DMS153 treated with DMSO at 0.1 percent for 48 hours (cell line): ENCODE data around the gene METTL23.

Source experiments
- DNase-seq: peaks from one replicate; lab custom pipeline; 2025; ENCODE audit not compliant: unreplicated experiment; lab: John Stamatoyannopoulos, UW

Gene METTL23

DNA sequence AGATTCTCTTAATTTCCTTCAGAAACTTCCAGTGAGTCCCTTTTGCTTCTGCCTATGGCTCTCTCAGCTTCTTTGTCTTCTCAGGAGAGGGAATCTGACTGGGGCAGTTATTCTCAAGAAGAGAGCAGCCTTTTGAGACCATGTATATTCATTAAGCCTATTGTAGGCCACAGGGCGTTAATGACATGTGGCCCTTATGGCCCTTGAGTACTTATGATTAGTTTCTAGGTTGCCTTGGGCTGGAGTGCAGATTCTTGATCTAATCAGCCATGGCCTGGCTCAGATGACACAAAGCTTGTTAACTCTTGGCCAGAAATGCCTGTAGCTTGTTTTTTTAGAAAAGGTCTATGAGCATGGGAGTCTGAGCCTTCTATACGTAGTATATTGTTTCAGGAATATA, 28.6 kb downstream of the METTL23 start:
- no peak for DNase-seq

DNA sequence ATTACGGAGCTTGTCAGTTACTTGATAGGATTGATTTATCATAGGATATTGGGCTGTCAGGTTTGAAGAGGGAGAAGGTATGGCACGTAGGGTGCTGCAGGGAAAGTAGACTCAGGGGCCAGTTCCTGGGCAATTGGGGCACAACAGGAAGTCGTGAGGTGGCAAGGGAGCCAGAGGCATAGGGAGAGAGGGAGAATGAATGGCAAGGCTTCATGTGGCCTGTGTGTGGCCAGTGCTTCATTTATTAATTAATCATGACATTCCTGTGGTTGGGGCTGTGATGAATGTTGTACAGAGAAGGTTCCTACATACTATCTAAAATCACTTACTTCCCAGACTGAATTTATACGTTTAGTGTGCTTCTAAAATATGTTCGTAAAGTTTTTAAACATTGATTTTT, 30.6 kb downstream of the METTL23 start:
- DNase-seq, result no peak

GRCh38 chr17:76758570-76758969, 31.9 kb downstream of the METTL23 start:
- DNase-seq, result no peak

GRCh38 chr17:76772842-76773525, 46.3 kb downstream of the METTL23 start:
- DNase-seq, result no peak

DNA sequence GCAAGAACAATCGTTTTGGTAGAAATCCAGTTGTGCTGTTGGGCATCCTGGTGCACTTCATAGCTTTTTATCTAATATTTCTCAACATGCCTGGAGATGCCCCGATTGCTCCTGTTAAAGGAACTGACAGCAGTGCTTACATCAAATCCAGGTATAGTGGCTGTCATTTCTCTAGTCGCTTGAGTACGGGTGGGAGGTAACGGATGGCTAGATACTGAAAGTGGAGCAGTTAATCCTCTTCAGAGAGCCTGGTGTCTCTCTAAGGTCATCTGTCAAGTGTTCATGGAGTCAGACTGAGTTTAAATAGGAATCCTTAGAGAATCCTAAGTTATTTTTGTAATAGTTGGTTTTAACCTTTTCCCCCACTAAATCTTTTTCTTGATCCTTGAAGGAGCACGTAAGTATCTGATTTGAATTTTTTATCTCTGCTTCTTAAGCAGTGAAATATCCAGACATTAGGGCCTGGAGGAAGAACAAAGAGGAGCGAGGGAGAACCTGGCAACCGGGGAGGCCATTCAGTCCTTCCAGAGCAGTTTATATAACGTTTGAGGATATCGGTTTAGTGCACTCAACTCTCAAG, 48.5 kb downstream of the METTL23 start:
- no peak for DNase-seq

DNA sequence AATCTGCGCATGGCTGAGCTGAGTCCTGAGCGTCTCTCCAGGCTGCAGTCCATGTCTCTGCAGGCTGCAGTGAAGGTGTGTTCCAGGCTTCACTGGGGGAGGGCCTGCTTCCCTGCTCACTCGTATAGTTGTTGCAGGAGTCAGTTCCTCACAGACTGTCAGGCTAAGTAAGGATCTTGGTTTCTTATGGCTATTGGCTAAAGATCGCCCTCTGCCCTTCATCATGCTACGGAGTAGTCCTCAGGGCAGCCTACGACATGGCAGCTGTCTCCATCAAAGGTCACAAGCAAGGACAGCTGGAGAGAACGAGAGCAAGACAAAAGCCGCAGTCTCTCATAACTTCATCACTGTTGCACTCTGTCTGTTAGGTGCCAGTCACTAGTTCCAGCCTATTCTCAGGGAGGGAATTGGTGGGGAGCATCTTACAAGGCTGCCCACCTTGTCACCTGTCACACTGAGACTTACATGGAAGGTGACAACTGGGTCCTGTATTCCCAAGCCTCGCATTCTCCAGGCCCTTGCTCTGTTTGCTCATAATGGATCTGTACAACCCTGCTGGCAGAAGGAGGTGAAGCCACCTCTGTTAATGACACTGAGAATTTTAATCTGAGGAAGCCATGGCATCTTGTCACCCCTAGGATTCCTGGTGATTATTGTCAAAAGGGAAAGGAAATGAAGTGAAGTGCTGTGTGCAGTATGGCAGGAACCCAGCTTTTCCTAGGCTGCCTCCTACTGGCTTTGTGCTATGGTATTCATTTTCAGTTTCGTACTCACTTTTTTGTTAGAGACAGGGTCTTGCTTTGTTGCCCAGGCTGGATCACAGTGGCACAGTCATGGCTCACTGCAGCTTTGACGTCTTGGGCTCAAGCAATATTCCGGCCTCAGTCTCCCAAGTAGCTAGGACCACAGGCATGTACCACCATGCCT, 54.7 kb downstream of the METTL23 start:
- DNase-seq, result no peak

- no peak for DNase-seq
Observed at GRCh38 chr17:76783146-76783545, 56.5 kb downstream of the METTL23 start.
